K562 (cell line): ENCODE results near the gene HOXA10. TPM values are rescaled to one million over a fixed set of nuclear protein-coding genes. Genes with fewer than 3 reads are reported as not detected.

ENCODE experiments used
- ATAC-seq: fragments of 200-7000 bp; cut with Tn5 transposase; 3 replicates; pipeline ENCODE4 v1.9.1; 2020; ENCODE audit warnings: moderate library complexity
- BruUV-seq: library from RNA; stranded (reverse); fragments of 400-500 nt; replicated peaks from 2 replicates; lab custom pipeline; 2021; lab: Mats Ljungman, UMichigan
- CTCF ChIA-PET: fragments of 300-600 bp; formaldehyde crosslinking; extraction: SDS; loops from one replicate; lab custom pipeline; 2021; ENCODE audit warnings: low intra/inter-chr PET ratio; lab: Yijun Ruan, JAX
- POLR2A ChIA-PET: fragments of 300-600, 350-650 bp; sonication (Branson Sonifier 250); formaldehyde crosslinking; extraction: SDS; loops from one replicate; lab custom pipeline; 2021; ENCODE audit warnings: antibody characterized with exemption, inconsistent platforms; lab: Yijun Ruan, JAX
- DNase-seq, 4 experiments: peaks; one replicate each; pipeline versions ENCODE4 v3.0.0 to v3.0.0-alpha.2; 2011 to 2018; ENCODE audit warnings: low spot score in 3 of 4, mixed read lengths in 3 of 4; ENCODE audit errors: extremely low read depth in 1 of 4
- FAIRE-seq: peaks from 2 replicates; lab custom pipeline; 2011; peaks lifted over from hg19 to GRCh38; lab: Jason Lieb, UNC
- H2AFZ ChIP-seq: 2 replicates; pipeline ENCODE4 v1.6.0; 2011; ENCODE audit warnings: low read depth, low read length, control low read depth, inconsistent platforms
- H3K27ac ChIP-seq: fragments of 200-600 bp; 3 replicates; pipeline ENCODE4 v1.8.0; 2011; ENCODE audit warnings: low read depth, mild to moderate bottlenecking, control low read depth, inconsistent platforms, low read length, moderate library complexity, mixed read lengths; ENCODE audit errors: extremely low read depth
- H3K27me3 ChIP-seq, 2 experiments: fragments of 300-600 bp in 1 of 2; 2 replicates in 1 of 2; 3 replicates in 1 of 2; pipeline versions ENCODE4 v1.6.0 to v1.8.0; 2011; ENCODE audit warnings: inconsistent platforms in 2 of 2, low read length in 2 of 2, mild to moderate bottlenecking in 1 of 2, mixed read lengths in 1 of 2, moderate library complexity in 1 of 2; ENCODE audit not compliant: control insufficient read depth in 2 of 2, insufficient read depth in 2 of 2
- H3K36me3 ChIP-seq: fragments of 300-600 bp; 3 replicates; pipeline ENCODE4 v1.8.0; 2011; ENCODE audit warnings: mild to moderate bottlenecking, low read length, inconsistent platforms; ENCODE audit not compliant: control insufficient read depth, insufficient read depth
- H3K4me1 ChIP-seq, 2 experiments: fragments of 200-600 bp in 1 of 2; replicated peaks in 1 of 2; 2 replicates in 1 of 2; 3 replicates in 1 of 2; pipeline versions ENCODE4 v1.5.1 to v1.8.0; 2011; ENCODE audit warnings: inconsistent platforms in 2 of 2, low read length in 2 of 2, mild to moderate bottlenecking in 1 of 2, mixed read lengths in 1 of 2, moderate library complexity in 1 of 2; ENCODE audit not compliant: control insufficient read depth in 2 of 2, insufficient read depth in 2 of 2
- H3K4me2 ChIP-seq: 2 replicates; pipeline ENCODE4 v1.6.1; 2011; ENCODE audit warnings: low read length, control low read depth, inconsistent platforms, mixed read lengths; ENCODE audit not compliant: insufficient read depth
- H3K4me3 ChIP-seq: fragments of 200-600 bp; sonication (generic), shearing (Covaris generic); 2 replicates; pipeline ENCODE4 v1.5.1; 2016; ENCODE audit warnings: control low read depth, inconsistent platforms
- H3K79me2 ChIP-seq: fragments of 200-600 bp; 3 replicates; pipeline ENCODE4 v1.8.0; 2011; ENCODE audit warnings: low read length, inconsistent platforms; ENCODE audit not compliant: control insufficient read depth, insufficient read depth
- H3K9ac ChIP-seq, 2 experiments: 2 replicates each; pipeline versions ENCODE4 v1.6.0 to v1.6.1; 2011; ENCODE audit warnings: low read depth in 2 of 2, low read length in 2 of 2, control low read depth in 1 of 2, inconsistent platforms in 1 of 2, mild to moderate bottlenecking in 1 of 2, mixed read lengths in 1 of 2; ENCODE audit not compliant: insufficient read depth in 1 of 2
- H3K9me1 ChIP-seq: one replicate; pipeline ENCODE4 v1.6.0; 2011; ENCODE audit warnings: inconsistent platforms, mild to moderate bottlenecking, low read length, moderate library complexity; ENCODE audit not compliant: control insufficient read depth, insufficient read depth
- H3K9me3 ChIP-seq: replicated peaks from 2 replicates; pipeline ENCODE4 v1.5.1; 2011; ENCODE audit warnings: low read depth, low read length, inconsistent platforms; ENCODE audit not compliant: control insufficient read depth, insufficient read depth
- H4K20me1 ChIP-seq: replicated peaks from 2 replicates; pipeline ENCODE4 v1.6.1; 2011; ENCODE audit warnings: low read length, inconsistent platforms, mixed read lengths; ENCODE audit not compliant: control insufficient read depth, insufficient read depth
- WGBS: fragments of 100-300 bp; shearing (Covaris generic); methylation state at CpG from one replicate; pipeline ENCODE4 v1.1.6; 2016; ENCODE audit warnings: low coverage, mixed read lengths; ENCODE audit not compliant: insufficient coverage; ENCODE audit errors: missing lambda C conversion rate; 5-methylcytosine and 5-hydroxymethylcytosine counted together
- in situ Hi-C: fragments of 300-500 bp; cut with MboI; formaldehyde crosslinking; loops from 4 replicates; pipeline ENCODE4 v1.15.0; 2018; ENCODE audit warnings: inconsistent platforms, mixed read lengths
- intact Hi-C: fragments of 100-400 bp; cut with micrococcal nuclease; formaldehyde crosslinking; loops from 2 replicates; pipeline ENCODE4 v1.14.2; 2022
- polyA plus RNA-seq, 8 experiments: library from polyadenylated mRNA; depleted of rRNA in 4 of 8; stranded (reverse) in 5 of 8; unstranded in 3 of 8; fragments of >200 nt; fragmentation: Nextera tagmentation in 2 of 8; fragmentation: Illumina TruSeq in 1 of 8; extraction: Ambion mirVana in 2 of 8; extraction: Trizol in 1 of 8; gene quantifications; 2 replicates each; pipeline versions ENCODE4 v1.2.1 to v1.2.3, GENCODE V29; 2011 to 2014; ENCODE audit warnings: inconsistent platforms in 1 of 8, missing spikeins in 1 of 8
- total RNA-seq, 7 experiments: library from RNA; depleted of rRNA in 6 of 7; stranded (reverse); fragments of >200 nt in 6 of 7; fragmentation: Illumina TruSeq in 2 of 7; extraction: Trizol in 2 of 7; gene quantifications; 2 replicates each; pipeline versions ENCODE4 v1.2.1 to v1.2.3, GENCODE V29; 2011 to 2021; ENCODE audit warnings: low replicate concordance in 1 of 7
- TF ChIP-seq, protein P1 (sequence below): IDR thresholded peaks from 2 replicates; pipeline ENCODE4 v1.6.1; 2011; ENCODE audit warnings: borderline replicate concordance, low read depth, mild to moderate bottlenecking, moderate library complexity, low read length; ENCODE audit not compliant: insufficient read depth, poor library complexity, severe bottlenecking

HOXA10 gene
- total and polyA plus RNA-seq, 9 of the 15 experiments (the other 6 are each of a cell fraction or from before 2014, with no cell fraction given): not detected

DNA sequence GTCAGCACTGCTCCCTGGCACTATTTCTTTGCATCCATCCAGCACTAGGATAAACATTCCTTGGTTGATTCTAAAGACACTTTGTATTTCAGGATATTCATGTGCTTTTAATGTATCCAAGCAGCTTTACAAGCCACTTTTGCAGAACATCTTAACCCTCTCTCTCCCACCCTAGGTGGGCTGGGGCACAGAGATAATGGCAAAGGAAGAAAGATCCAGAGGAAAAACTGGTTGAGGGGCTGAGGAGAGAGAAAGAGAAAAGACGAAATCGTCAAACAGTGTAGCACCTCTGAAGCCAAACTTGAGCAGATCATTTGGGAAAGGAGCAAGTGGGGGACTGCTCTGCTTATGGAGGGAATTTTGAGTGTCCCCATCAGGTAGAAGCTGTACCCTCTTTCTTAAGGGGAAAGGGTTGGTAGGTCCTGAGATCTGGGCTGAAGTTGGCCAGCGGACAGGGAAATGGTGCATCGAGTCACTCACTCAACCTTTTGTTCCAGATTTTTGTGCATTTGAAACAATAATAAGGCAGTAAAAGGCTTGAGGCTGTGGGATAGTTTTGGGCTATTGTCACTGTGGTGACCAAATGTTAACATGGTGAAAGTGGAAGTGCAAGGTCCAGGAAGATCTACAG is 30.0 kb upstream of the HOXA10 start:
- no peak overlapping the region for H3K27ac ChIP-seq
- DNase-seq (no peak), FAIRE-seq (no peak), ATAC-seq (no peak)
- H4K20me1 ChIP-seq: 0 out of 2 replicates have a peak, but pooled peaks cover 8% of the 10 kb centered on the region
- no peak overlapping the region for H3K4me3 ChIP-seq
- H3K9ac ChIP-seq: no peak overlapping the region
- H3K9me3 ChIP-seq: no peaks in the 10 kb centered on the region
- H3K36me3 ChIP-seq: no peaks in the 10 kb centered on the region
- no peaks in the 10 kb centered on the region for H3K79me2 ChIP-seq
- peaks cover 0 to 17% of the 10 kb centered on the region in 2 experiments; a peak in 2 of 5 replicates for H3K4me1 ChIP-seq
- no peaks in the 10 kb centered on the region for H3K9me1 ChIP-seq
- no TSS peak for BruUV-seq
- intact Hi-C loops: no loop called here
- peaks cover 45 to 75% of the 10 kb centered on the region in 2 experiments for H3K27me3 ChIP-seq
- TF ChIP-seq, protein P1, sequence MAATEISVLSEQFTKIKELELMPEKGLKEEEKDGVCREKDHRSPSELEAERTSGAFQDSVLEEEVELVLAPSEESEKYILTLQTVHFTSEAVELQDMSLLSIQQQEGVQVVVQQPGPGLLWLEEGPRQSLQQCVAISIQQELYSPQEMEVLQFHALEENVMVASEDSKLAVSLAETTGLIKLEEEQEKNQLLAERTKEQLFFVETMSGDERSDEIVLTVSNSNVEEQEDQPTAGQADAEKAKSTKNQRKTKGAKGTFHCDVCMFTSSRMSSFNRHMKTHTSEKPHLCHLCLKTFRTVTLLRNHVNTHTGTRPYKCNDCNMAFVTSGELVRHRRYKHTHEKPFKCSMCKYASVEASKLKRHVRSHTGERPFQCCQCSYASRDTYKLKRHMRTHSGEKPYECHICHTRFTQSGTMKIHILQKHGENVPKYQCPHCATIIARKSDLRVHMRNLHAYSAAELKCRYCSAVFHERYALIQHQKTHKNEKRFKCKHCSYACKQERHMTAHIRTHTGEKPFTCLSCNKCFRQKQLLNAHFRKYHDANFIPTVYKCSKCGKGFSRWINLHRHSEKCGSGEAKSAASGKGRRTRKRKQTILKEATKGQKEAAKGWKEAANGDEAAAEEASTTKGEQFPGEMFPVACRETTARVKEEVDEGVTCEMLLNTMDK: no peak
- ChIA-PET POLR2A (no interaction called here), CTCF (no interaction called here)
- in situ Hi-C loops: loop anchor here (5.0 to 10.0 kb wide), 4 partner anchors 371 to 813 kb away; no protein-coding TSS in a partner anchor
- H2AFZ ChIP-seq: no peak overlapping the region
- WGBS: 0% methylated on average over 4 of the region's 4 CpGs
- no peak overlapping the region for H3K4me2 ChIP-seq
